GM23248 (cell line): ENCODE measurements around the gene GHITM.

Source experiments
- EZH2 ChIP-seq: fragments of 200-600 bp; sonication (generic); IDR thresholded peaks from 2 replicates; pipeline ENCODE4 v1.6.1; 2018; ENCODE audit warnings: antibody characterized with exemption, mild to moderate bottlenecking; ENCODE audit not compliant: insufficient read depth, poor library complexity, severe bottlenecking
- EZH2phosphoT487 ChIP-seq: fragments of 200-600 bp; sonication (generic); IDR thresholded peaks from 2 replicates; pipeline ENCODE4 v1.6.1; 2018; ENCODE audit warnings: antibody characterized with exemption, moderate library complexity, mild to moderate bottlenecking, low read depth; ENCODE audit not compliant: insufficient read depth

DNA sequence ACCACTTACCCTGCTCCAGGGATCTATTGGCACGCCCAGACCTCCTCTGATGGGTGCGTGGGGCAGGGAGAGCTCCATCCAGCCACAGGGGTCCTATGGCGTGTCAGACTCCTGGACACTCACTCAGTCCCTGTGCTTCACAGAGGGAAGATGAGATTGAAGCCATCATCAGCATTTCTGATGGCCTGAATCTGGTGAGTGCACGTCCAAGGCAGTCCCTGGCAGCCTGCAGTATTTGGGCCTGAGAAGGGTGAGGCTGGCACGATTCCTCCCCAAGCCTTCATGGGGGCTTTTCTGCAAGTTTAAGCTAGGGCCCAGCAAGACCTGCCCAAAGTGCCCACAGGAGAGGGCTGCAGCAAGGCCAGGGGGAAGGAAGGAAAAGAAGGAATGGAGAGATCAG, 58.3 kb downstream of the GHITM start:
- no peak for TF ChIP-seq EZH2
- TF ChIP-seq EZH2phosphoT487: no peak
